ENCODE measurements around the gene GPR137.

GPR137 gene

DNA sequence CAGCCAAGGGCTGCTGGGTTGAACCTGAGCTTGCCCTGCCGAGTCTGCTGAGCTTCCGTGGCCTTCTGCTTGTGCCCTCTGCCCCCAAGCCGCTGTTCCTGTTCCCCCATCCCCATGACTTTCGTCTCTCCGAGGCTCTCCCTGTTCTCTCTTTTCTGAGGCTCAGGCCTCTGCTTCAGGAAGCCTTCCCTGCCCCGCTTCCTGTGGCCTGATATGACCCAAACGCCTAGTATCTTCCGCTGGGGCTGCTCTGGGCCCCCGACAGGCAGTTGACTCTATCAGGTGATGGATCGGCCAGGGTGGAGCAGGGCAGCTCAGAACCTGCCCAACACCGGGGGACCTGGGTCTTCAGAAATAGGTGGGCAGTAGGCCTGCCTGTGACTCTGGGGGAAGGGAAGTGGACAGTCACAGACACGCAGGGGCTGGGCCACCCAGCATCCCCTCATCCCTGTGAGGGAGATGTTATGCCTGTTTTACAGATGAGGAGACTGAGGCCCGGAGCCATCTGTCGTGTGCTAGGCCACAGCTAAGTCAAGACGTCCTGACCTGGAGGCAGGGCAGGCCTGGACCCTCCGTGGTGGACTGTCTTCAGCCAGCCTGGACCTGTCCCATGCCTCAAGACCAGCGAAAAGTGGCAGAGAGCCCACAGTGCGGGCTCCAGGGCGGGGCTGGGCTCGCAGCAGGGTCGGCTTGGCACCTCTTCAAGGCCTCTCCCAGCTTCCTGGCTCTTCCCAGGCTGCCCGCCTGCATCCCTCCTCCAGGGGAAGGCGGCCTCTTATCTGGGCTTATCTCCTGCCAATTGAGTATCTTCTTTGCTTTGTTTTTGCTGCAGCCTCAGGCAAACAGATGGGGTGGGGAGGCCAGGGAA, 17.4 kb upstream of the GPR137 start:
- DNase-seq (ENCODE audit: extremely low spot score) = no peak
- ChIA-PET CTCF (interaction anchor here (0.8 to 1.7 kb wide), 5 partner anchors 16 to 87 kb away, joined by 3 to 8 read pairs (median 4); partner anchors contain the start of genes FERMT3, PLCB3, PRDX5 and TRMT112), POLR2A (interaction anchor here (0.8 to 5.6 kb wide), 11 partner anchors 14 to 84 kb away, joined by 3 to 81 read pairs (median 4); partner anchors contain the start of genes BAD, CATSPERZ, ESRRA and FERMT3)
- TF ChIP-seq SUZ12 (IDR thresholded peaks at IDR 0.05) (no peak), FOXM1 (IDR thresholded peaks at IDR 0.05; ENCODE audit: borderline replicate concordance) (no peak), L3MBTL2 (conservative IDR thresholded peaks at IDR 0.05) (no peak), ARNT (IDR thresholded peaks at IDR 0.05) (no peak)

DNA sequence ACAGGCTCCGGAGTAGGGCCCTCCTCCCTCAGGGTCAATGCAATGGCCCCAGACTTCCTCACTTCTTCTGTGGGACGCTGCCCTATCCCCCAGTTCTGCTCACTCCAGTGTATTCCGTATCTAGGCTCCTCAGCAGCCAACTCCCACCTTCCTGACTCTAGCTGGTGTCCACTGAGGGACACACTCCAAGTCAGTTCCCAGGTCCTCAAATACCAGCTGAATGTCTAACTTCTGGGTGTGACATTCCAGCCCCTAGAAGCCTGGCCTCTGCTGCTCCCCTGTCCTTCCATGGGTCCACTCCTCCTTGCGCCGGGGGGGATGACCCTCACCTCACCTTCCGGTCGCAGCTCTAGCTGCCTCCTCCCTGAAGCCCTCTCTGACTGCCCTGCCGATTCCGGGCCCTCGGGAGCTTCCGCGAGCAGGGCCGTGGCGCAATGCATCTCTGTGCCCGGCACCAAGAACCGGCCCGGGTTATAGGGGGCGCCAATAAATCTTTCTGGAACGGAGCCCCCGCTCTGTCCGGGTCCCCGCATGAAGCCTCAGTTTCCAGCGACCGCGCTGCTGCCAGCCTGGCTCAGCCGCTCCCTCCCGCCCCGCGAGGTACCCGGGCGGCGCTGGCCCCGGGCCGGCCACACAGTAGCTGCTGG, 16.6 kb upstream of the GPR137 start:
- no peak for TF ChIP-seq TARDBP (IDR thresholded peaks at IDR 0.05)
- no peak for TF ChIP-seq FOXM1 (IDR thresholded peaks at IDR 0.05; ENCODE audit: borderline replicate concordance)
- TF ChIP-seq SUZ12 (IDR thresholded peaks at IDR 0.05) = no peak
- TF ChIP-seq FOXA1 (IDR thresholded peaks at IDR 0.05) = no peak
- no peak for TF ChIP-seq FOXK2 (IDR thresholded peaks at IDR 0.05)
- no peak for TF ChIP-seq L3MBTL2 (conservative IDR thresholded peaks at IDR 0.05)
- TF ChIP-seq ELF4 (IDR thresholded peaks at IDR 0.05) = no peak
- no peak for TF ChIP-seq ARNT (IDR thresholded peaks at IDR 0.05)
- no peak for TF ChIP-seq BHLHE40 (IDR thresholded peaks at IDR 0.05; ENCODE audit: borderline replicate concordance)
- TF ChIP-seq LEF1 (IDR thresholded peaks at IDR 0.05; ENCODE audit: borderline replicate concordance) = no peak
- TF ChIP-seq, protein P1, sequence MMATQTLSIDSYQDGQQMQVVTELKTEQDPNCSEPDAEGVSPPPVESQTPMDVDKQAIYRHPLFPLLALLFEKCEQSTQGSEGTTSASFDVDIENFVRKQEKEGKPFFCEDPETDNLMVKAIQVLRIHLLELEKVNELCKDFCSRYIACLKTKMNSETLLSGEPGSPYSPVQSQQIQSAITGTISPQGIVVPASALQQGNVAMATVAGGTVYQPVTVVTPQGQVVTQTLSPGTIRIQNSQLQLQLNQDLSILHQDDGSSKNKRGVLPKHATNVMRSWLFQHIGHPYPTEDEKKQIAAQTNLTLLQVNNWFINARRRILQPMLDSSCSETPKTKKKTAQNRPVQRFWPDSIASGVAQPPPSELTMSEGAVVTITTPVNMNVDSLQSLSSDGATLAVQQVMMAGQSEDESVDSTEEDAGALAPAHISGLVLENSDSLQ (IDR thresholded peaks at IDR 0.05) = no peak
- no peak for TF ChIP-seq CTBP1 (IDR thresholded peaks at IDR 0.05; ENCODE audit: borderline replicate concordance)
- no peak for TF ChIP-seq HDGF (IDR thresholded peaks at IDR 0.05; ENCODE audit: borderline replicate concordance)
- no peak for DNase-seq (ENCODE audit: extremely low spot score)
- CTCF ChIA-PET = interaction anchor here (0.8 to 3.8 kb wide), 5 partner anchors 17 to 86 kb away, joined by 3 to 66 read pairs (median 5); partner anchors contain the start of genes CATSPERZ, ESRRA, FERMT3 and PLCB3
- POLR2A ChIA-PET = interaction anchor here (0.8 to 5.6 kb wide), 12 partner anchors 11 to 104 kb away, joined by 3 to 81 read pairs (median 8); partner anchors contain the start of genes BAD, CATSPERZ, ESRRA and FERMT3

DNA sequence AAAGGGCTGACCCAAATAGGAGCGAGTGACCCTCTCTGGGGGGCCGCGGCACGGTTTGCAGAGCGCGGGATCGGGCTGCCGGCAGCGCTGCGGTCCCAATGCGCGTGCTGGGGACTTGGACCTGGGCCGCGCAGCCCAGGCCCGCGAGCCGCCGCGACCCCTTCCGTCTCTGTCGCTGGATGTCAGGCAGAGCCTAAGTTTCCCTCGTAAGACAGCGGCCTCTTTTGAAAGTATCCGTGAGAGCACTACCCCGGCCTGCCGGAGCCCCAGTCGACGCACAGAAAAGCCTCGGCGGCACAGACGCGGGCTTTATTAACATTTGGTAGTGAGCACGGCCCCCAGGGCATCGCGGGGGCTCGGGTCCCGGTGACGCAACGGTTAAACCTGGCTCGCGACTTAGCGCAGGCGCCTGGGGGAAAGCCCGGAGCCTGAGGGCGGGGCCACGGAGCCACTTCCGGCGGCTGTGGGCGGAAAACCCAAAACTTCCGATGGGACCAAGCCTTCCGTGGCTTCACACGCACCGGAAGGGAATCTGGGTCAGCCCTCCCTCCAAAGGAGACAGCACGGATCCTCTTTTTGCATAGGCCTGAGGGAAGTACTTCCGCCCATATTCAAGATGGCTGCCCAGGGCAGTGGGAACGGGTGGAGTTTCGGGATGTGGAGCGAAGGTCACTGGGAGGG, 16.0 kb upstream of the GPR137 start:
- TF ChIP-seq TARDBP (IDR thresholded peaks at IDR 0.05) (no peak), FOXM1 (IDR thresholded peaks at IDR 0.05; ENCODE audit: borderline replicate concordance) (peak; percentile 42; the same call in 1 of the 2 replicates), LEF1 (IDR thresholded peaks at IDR 0.05; ENCODE audit: borderline replicate concordance) (no peak), HDGF (IDR thresholded peaks at IDR 0.05; ENCODE audit: borderline replicate concordance) (no peak), SP1 (IDR thresholded peaks at IDR 0.05) (no peak), CTBP1 (IDR thresholded peaks at IDR 0.05; ENCODE audit: borderline replicate concordance) (no peak), BHLHE40 (IDR thresholded peaks at IDR 0.05; ENCODE audit: borderline replicate concordance) (no peak), FOXK2 (IDR thresholded peaks at IDR 0.05) (no peak), ARNT (IDR thresholded peaks at IDR 0.05) (no peak), ELF4 (IDR thresholded peaks at IDR 0.05) (peak; percentile 98), ZNF384 (IDR thresholded peaks at IDR 0.05) (no peak), L3MBTL2 (conservative IDR thresholded peaks at IDR 0.05) (peak; percentile 58), SUZ12 (IDR thresholded peaks at IDR 0.05) (no peak), NFRKB (IDR thresholded peaks at IDR 0.05) (no peak), FOXA1 (IDR thresholded peaks at IDR 0.05) (no peak)
- TF ChIP-seq, protein P1 (IDR thresholded peaks at IDR 0.05) = no peak; the same call in 1 of the 2 replicates
- ChIA-PET CTCF (interaction anchor here (1.2 to 3.8 kb wide), 3 partner anchors 18 to 63 kb away, joined by 3 to 66 read pairs (median 8); partner anchors contain the start of genes CATSPERZ, ESRRA, FERMT3 and PLCB3), POLR2A (interaction anchor here (0.6 to 5.6 kb wide), 15 partner anchors 11 to 104 kb away, joined by 3 to 81 read pairs (median 13); partner anchors contain the start of genes BAD, CATSPERZ, DNAJC4 and ESRRA)
- peak; percentile 92 for DNase-seq (ENCODE audit: extremely low spot score)

DNA sequence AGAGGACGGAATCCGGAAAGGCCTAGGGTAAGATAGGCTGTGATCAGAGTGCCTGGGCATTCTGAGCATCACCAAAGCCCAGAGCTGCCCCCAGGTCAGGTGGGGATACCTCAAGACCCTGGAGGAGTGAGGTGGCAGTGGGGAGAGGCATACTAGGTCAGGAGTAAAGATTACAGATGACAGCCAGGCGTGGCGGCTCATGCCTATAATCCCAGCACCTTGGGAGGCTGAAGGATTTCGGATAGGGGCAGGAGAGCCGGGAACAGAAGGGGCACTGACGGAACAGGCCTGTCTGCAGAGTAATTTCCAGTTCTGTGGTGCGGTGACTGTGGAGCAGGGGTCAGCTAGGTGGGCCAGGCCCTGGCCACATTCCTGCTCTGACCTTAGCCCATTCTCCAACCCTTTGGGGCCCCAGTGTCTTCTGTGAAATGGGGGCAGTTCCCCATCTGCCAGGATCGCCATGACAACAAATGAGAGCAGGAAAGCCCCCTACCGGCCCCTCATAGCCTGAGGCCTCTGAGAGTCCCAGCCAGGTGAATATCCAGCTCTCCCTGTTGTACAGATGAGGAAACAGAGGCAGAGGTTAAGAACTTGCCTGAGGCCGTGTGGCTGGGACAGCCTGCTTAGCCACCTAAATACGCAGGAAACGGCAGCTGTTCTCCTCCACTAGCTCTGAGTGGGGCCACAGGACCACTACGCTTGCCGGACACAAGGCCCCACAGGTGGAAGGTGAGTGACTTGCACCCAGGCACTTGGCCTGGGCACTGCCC, 10.4 kb upstream of the GPR137 start:
- ChIA-PET CTCF (interaction anchor here (0.6 to 1.1 kb wide), 2 partner anchors 32 to 80 kb away, joined by 3 to 4 read pairs; no protein-coding TSS in a partner anchor), POLR2A (interaction anchor here (0.8 to 1.4 kb wide), 2 partner anchors 12 to 74 kb away, joined by 3 read pairs; no protein-coding TSS in a partner anchor)
- TF ChIP-seq, protein P1 (IDR thresholded peaks at IDR 0.05) = no peak
- TF ChIP-seq TARDBP (IDR thresholded peaks at IDR 0.05) = no peak
- TF ChIP-seq SUZ12 (IDR thresholded peaks at IDR 0.05) = no peak
- TF ChIP-seq HDGF (IDR thresholded peaks at IDR 0.05; ENCODE audit: borderline replicate concordance) = no peak
- TF ChIP-seq ELF4 (IDR thresholded peaks at IDR 0.05) = no peak
- TF ChIP-seq ARNT (IDR thresholded peaks at IDR 0.05) = no peak
- no peak for TF ChIP-seq LEF1 (IDR thresholded peaks at IDR 0.05; ENCODE audit: borderline replicate concordance)
- TF ChIP-seq FOXA1 (IDR thresholded peaks at IDR 0.05) = no peak
- TF ChIP-seq SP1 (IDR thresholded peaks at IDR 0.05) = no peak
- no peak for TF ChIP-seq L3MBTL2 (conservative IDR thresholded peaks at IDR 0.05)
- no peak for TF ChIP-seq CTBP1 (IDR thresholded peaks at IDR 0.05; ENCODE audit: borderline replicate concordance)
- TF ChIP-seq NFRKB (IDR thresholded peaks at IDR 0.05) = no peak
- no peak for TF ChIP-seq FOXM1 (IDR thresholded peaks at IDR 0.05; ENCODE audit: borderline replicate concordance)
- TF ChIP-seq BHLHE40 (IDR thresholded peaks at IDR 0.05; ENCODE audit: borderline replicate concordance) = no peak
- DNase-seq (ENCODE audit: extremely low spot score) = no peak

All from HEK293T (cell line).